GM13976 (cell line): Measurements from ENCODE around the gene C16orf92.

Experiments used
- DNase-seq: peaks from one replicate; pipeline ENCODE4 v3.0.0; 2012; ENCODE audit warnings: low spot score
- in situ Hi-C: fragments of 300-500 bp; cut with MboI; formaldehyde crosslinking; loops from one replicate; pipeline ENCODE4 v1.12.0; 2022; ENCODE audit warnings: low sequenced_read_pairs, mixed read lengths, inconsistent platforms; ENCODE audit not compliant: unreplicated experiment
- TF ChIP-seq, protein P1 (sequence below): IDR thresholded peaks from 2 replicates; pipeline ENCODE4 v1.5.1; 2012; ENCODE audit warnings: borderline replicate concordance, mild to moderate bottlenecking; ENCODE audit not compliant: insufficient read depth; ENCODE audit errors: extremely low read depth, missing control alignments, control extremely low read depth

Gene C16orf92

DNA sequence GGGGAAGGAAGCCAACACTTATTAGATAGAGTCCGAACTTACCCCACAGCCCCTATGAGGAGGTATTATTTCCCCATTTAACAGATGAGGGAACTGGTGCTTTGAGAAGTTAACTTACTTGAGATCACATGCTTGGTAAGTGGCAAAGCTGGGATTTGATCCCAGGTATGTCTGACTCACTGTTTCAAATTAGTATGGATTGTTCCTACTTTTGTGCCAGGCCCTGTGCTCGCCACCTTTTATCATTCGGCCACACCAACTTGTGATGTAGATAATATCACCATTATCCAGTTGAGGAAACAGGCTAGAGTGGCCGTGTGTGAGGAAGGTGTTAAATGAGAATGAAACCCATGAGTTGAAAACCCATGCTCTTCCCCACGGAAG, 38.2 kb upstream of the C16orf92 start:
- TF ChIP-seq, protein P1, sequence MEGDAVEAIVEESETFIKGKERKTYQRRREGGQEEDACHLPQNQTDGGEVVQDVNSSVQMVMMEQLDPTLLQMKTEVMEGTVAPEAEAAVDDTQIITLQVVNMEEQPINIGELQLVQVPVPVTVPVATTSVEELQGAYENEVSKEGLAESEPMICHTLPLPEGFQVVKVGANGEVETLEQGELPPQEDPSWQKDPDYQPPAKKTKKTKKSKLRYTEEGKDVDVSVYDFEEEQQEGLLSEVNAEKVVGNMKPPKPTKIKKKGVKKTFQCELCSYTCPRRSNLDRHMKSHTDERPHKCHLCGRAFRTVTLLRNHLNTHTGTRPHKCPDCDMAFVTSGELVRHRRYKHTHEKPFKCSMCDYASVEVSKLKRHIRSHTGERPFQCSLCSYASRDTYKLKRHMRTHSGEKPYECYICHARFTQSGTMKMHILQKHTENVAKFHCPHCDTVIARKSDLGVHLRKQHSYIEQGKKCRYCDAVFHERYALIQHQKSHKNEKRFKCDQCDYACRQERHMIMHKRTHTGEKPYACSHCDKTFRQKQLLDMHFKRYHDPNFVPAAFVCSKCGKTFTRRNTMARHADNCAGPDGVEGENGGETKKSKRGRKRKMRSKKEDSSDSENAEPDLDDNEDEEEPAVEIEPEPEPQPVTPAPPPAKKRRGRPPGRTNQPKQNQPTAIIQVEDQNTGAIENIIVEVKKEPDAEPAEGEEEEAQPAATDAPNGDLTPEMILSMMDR, result no peak
- no peak for DNase-seq
- in situ Hi-C loops, result no loop called here

DNA sequence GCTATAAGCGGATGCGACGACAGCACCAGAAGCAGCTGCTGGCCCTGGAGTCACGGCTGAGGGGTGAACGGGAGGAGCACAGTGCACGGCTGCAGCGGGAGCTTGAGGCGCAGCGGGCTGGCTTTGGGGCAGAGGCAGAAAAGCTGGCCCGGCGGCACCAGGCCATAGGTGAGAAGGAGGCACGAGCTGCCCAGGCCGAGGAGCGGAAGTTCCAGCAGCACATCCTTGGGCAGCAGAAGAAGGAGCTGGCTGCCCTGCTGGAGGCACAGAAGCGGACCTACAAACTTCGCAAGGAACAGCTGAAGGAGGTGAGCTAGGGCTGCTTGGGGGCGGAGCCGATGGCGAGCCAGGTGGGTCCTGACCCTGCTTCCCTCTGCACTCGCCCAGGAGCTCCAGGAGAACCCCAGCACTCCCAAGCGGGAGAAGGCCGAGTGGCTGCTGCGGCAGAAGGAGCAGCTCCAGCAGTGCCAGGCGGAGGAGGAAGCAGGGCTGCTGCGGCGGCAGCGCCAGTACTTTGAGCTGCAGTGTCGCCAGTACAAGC, 37.7 kb upstream of the C16orf92 start:
- TF ChIP-seq, protein P1, result no peak
- DNase-seq, result no peak
- in situ Hi-C loops, result no loop called here

DNA sequence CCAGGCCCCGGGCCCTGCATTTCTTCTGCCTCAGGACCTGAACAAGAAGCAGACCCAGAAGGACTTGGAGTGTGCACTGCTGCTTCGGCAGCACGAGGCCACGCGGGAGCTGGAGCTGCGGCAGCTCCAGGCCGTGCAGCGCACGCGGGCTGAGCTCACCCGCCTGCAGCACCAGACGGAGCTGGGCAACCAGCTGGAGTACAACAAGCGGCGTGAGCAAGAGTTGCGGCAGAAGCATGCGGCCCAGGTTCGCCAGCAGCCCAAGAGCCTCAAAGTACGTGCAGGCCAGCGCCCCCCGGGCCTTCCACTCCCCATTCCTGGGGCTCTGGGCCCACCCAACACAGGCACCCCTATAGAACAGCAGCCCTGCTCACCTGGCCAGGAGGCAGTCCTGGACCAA, 36.8 kb upstream of the C16orf92 start:
- TF ChIP-seq, protein P1, result no peak
- in situ Hi-C loops, result no loop called here
- DNase-seq, result no peak

DNA sequence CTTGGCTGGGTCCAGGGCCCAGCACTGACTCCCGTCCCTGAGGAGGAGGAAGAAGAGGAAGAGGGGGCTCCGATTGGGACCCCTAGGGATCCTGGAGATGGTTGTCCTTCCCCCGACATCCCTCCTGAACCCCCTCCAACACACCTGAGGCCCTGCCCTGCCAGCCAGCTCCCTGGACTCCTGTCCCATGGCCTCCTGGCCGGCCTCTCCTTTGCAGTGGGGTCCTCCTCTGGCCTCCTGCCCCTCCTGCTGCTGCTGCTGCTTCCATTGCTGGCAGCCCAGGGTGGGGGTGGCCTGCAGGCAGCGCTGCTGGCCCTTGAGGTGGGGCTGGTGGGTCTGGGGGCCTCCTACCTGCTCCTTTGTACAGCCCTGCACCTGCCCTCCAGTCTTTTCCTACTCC, 36.1 kb upstream of the C16orf92 start:
- DNase-seq, result no peak
- TF ChIP-seq, protein P1, result no peak
- in situ Hi-C loops, result no loop called here

DNA sequence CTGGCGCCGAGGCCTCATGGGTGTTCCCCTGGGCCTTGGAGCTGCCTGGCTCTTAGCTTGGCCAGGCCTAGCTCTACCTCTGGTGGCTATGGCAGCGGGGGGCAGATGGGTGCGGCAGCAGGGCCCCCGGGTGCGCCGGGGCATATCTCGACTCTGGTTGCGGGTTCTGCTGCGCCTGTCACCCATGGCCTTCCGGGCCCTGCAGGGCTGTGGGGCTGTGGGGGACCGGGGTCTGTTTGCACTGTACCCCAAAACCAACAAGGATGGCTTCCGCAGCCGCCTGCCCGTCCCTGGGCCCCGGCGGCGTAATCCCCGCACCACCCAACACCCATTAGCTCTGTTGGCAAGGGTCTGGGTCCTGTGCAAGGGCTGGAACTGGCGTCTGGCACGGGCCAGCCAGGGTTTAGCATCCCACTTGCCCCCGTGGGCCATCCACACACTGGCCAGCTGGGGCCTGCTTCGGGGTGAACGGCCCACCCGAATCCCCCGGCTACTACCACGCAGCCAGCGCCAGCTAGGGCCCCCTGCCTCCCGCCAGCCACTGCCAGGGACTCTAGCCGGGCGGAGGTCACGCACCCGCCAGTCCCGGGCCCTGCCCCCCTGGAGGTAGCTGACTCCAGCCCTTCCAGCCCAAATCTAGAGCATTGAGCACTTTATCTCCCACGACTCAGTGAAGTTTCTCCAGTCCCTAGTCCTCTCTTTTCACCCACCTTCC, 35.5 kb upstream of the C16orf92 start:
- DNase-seq, result no peak
- TF ChIP-seq, protein P1, result no peak
- in situ Hi-C loops, result no loop called here

DNA sequence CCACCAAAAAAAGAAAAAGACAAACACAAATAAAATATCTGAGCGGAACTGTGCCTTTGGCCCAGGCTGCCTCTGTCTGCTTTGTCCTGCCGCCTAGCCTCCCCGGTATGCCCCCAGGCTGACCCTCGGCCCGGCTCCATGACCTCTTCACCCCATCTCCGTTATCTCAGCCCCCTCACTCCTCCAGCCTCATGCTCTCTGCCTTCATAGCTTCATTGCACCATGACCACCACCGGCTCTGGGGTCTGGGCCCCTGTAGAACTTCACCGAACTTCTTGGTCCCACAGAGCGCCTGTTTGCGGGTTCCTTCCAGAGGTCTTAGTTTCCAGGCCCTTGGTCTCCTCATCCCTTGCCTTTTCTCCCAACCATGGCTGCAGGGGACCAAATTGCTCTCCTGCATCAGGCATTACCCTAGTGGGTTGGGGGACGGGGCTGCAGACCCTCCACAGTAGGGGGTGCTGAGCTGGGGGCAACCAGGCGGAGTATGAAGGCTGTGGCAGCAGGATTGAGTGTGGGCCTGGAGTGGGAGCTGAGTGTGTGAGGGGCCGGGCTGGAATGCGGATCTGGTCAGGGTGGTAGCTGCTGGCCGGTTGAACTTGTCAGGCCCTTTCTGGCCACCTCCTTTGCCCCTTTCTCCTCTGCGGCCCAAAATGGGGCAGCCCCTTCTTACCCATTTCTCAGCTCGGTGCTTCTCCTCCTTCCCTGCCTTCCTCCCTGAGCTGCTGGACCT, 34.5 kb upstream of the C16orf92 start:
- in situ Hi-C loops, result no loop called here
- TF ChIP-seq, protein P1, result no peak
- no peak for DNase-seq
